HG03066 (cell line): ENCODE results near the gene CELA3A.
"Not testable (repeated sequence)": the region's sequence is repeated elsewhere in the genome, so short reads cannot be mapped to it uniquely, and the experiment has no call there.

ENCODE experiments used
- ATAC-seq: cut with Tn5 transposase; IDR thresholded peaks from one replicate; pipeline ENCODE4 v1.9.1; 2021; ENCODE audit warnings: low read depth; ENCODE audit not compliant: unreplicated experiment

Gene CELA3A

GRCh38 chr1:21980515-21981220 is 20.8 kb upstream of the CELA3A start:
- not testable (repeated sequence) for ATAC-seq

DNA sequence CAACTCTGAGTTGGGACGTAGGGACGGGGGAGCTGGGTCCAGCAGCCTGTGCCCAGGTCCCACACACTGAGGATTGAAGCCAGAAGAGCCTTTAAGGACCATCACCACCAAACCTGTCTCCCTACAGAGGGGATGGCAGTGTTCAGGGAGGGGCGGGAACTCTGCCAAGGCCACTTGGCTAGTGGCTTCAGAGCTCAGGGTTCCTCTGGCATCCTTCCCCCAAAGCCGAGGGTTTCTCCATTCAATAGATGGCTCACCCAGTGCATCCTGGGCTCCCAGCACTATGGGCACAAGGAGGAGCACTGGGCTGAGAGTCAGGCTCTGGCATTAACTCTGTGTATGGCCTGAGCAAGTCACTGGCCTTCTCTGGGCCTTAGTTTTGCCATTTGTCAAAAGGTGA is 20.2 kb upstream of the CELA3A start:
- not testable (repeated sequence) for ATAC-seq

DNA sequence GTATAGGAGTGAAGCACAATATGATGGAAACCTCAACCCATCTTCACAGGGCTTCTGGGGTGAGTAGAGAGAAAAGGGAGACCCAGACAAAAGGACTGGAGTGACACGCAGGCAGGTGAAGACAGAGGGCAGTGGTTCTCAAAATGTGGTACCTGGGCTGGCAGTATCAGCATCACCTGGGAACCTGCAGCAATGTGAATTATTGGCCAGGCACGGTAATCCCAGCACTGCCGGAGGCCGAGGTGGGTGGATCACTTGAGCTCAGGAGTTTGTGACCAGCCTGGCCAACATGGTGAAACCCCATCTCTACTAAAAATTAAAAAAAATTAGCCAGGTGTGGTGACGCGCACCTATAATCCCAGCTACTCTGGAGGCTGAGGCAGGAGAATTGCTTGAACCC is 19.3 kb upstream of the CELA3A start:
- ATAC-seq = not testable (repeated sequence)

DNA sequence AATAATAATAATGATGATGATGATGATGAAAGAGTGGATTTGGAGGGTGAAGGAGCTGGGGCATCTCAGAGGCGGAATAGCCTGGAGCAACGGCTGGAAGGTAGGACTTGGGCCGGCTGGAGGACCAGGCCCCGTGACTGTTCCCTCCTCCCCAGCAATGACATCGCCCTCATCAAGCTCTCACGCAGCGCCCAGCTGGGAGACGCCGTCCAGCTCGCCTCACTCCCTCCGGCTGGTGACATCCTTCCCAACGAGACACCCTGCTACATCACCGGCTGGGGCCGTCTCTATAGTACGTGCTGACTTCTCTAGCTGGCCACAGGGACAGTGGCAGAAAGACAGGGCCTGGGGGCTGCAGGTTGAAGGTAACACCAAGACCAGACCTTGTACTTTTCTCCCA is 17.9 kb upstream of the CELA3A start:
- not testable (repeated sequence) for ATAC-seq

- ATAC-seq = not testable (repeated sequence)
Observed at GRCh38 chr1:21985893-21986292, 15.6 kb upstream of the CELA3A start.

- ATAC-seq = not testable (repeated sequence)
Observed at GRCh38 chr1:21986386-21986785, 15.1 kb upstream of the CELA3A start.

GRCh38 chr1:21989672-21990393 is 11.6 kb upstream of the CELA3A start:
- ATAC-seq = not testable (repeated sequence)

- ATAC-seq = not testable (repeated sequence)
Observed at GRCh38 chr1:21992186-21992585, 9.3 kb upstream of the CELA3A start.

- ATAC-seq = not testable (repeated sequence)
Observed at GRCh38 chr1:21994716-21995115, 6.7 kb upstream of the CELA3A start.

DNA sequence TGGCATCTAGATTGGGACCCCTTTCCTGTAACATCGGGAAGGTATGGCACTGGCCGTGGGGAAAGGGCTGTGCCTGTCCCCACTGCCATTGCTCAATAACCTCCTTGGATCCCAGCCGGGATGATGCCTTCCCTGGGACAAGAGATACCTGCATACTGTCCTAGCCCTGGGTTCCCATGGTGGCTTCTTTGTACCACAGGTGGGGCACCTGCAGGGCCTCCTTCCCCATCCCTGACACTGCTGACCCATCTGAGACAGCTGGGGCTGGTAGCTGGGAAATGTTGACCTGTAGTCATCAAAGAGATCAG is 4.8 kb upstream of the CELA3A start:
- ATAC-seq = not testable (repeated sequence)

DNA sequence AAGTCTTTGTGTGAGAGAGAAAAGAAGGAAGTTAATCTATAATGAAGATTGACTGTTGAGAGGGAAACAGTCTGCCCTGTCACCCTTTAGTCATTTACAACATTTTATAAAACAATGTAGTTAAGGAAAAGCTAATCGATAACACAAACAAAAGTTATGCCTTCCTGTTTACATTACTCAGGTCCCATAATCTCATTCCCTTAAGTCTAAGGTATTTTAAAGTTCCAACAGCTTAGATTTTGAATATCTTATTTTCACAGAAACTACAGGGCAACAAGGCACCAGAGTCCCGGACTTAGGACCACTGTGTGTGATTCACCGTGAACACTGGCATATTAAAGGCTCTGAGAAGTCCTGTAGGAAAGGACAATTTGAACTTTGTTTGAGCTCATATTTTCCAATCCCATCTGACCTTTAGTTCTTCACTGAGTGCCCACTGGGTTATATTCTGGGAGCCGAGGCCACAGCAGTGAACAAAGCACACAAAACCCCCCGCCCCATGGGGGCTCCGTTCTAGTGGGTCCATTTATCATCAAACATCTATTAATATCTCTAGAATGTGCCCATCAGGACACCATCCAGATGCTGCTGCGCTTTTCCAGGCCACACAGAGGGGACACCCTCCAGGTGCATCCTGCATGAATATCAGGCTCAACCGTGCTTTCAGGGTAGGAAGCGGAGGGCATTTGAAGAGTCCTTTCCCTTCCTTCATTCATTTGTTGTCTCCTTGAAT is 3.4 kb upstream of the CELA3A start:
- not testable (repeated sequence) for ATAC-seq

DNA sequence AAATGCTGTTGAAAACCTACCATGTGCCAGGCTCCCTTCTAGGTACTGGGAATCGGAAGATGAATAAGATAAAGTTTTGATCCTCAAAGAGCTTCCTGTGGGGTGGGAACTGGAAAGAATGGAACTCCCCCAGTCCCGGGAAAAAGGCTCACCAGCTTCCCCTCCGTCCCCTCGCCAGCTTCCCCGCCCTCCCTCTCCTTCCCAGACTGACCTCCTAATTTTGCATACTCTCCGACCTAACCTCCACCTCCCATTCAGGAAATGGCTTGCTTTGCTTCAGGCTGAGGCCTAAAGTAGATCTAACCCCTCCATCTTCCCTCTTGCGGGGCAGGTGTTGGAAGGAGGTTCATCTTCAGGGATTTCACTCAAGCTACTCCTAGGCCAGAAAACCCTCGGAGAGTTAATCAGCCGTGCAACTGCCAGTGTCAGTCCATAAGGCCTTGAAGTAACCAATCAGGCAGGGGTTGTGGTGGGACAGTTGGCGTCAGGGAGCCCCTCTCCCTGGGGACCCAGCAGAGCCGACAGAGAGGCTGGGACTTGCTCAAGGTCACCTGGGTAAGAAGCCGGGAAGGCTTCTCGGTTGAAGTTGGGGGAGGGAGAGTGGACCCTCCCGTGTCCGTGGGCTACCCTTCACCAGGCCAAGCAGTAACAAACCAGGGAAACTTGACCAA is 2.7 kb upstream of the CELA3A start:
- not testable (repeated sequence) for ATAC-seq

- ATAC-seq = not testable (repeated sequence)
Observed at GRCh38 chr1:21999645-22000044, 1.8 kb upstream of the CELA3A start.

DNA sequence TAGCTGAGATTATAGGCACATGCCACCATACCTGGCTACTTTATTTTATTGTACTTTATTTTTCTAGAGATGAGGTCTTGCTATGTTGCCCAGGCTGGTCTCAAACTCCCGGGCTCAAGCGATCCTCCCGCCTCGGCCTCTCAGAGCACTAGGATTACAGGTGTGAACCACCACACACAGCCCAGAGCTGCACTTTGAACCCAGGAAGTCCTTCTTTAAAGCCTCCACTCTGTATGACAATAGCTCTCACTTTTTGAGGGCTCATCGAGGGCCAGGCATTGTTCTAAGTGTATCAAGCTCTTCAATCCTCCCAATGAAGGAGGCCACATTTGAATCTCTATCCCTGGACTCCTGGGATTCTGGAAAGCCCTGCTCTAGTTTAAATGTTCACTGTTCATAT is 1.0 kb downstream of the CELA3A start:
- ATAC-seq = not testable (repeated sequence)

DNA sequence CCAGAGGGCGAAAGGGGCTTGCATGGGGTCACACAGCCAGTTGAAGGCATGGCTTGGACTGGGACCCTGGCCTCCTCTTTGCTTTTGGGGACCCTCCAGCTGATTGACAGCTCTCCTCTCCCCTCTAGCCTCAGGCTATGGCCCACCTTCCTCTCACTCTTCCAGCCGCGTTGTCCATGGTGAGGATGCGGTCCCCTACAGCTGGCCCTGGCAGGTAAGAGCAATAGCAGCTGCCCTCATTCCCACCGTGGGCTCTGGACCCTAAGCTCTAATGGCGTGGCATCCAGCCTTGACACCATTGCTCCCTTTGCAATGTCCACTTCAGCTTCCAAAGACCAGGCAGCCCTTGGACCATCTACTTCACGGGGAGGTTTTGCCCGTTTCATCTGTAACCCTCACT is 1.4 kb downstream of the CELA3A start:
- not testable (repeated sequence) for ATAC-seq

- not testable (repeated sequence) for ATAC-seq
Observed at GRCh38 chr1:22003959-22004358, 2.5 kb downstream of the CELA3A start.

DNA sequence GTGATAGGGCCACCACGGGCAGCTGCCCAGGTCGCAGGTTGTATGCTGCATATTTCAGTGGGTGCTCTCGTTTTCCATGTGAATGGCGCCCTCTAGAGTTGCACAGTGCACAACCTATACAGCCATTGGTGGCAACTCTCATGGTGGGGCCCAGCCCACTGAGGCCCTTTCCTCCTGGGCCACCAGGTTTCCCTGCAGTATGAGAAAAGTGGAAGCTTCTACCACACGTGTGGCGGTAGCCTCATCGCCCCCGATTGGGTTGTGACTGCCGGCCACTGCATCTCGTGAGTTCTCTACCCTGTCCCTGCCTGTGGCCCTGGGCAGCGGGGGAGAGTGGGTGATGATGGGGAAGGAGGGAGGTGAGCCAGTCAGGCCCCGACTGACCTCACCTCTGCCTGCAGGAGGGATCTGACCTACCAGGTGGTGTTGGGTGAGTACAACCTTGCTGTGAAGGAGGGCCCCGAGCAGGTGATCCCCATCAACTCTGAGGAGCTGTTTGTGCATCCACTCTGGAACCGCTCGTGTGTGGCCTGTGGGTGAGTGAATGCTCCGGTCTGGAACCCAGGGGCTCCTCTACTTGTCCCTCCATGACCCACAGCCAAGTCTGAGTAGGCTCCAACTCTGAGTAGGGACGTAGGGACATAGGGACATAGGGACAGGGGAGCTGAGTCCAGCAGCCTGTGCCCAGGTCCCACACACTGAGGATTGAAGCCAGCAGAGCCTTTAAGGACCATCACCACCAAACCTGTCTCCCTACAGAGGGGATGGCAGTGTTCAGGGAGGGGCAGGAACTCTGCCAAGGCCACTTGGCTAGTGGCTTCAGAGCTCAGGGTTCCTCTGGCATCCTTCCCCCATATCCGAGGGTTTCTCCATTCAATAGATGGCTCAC is 4.0 kb downstream of the CELA3A start:
- not testable (repeated sequence) for ATAC-seq

DNA sequence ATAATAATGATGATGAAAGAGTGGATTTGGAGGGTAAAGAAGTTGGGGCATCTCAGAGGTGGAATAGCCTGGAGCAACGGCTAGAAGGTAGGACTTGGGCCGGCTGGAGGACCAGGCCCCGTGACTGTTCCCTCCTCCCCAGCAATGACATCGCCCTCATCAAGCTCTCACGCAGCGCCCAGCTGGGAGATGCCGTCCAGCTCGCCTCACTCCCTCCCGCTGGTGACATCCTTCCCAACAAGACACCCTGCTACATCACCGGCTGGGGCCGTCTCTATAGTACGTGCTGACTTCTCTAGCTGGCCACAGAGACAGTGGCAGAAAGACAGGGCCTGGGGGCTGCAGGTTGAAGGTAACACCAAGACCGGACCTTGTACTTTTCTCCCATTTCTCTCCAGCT is 5.3 kb downstream of the CELA3A start:
- ATAC-seq = not testable (repeated sequence)

- ATAC-seq = not testable (repeated sequence)
Observed at GRCh38 chr1:22007262-22007661, 5.8 kb downstream of the CELA3A start.

GRCh38 chr1:22009566-22009965 is 8.1 kb downstream of the CELA3A start:
- not testable (repeated sequence) for ATAC-seq
